Naive thymus-derived CD8-positive, alpha-beta T cell (primary cell): ENCODE measurements around the gene WDR4. TPM values are rescaled to one million over a fixed set of nuclear protein-coding genes. Genes with fewer than 3 reads are reported as not detected.
"Not testable (repeated sequence)": the region's sequence is repeated elsewhere in the genome, so short reads cannot be mapped to it uniquely, and the experiment has no call there.

Experiments
- ATAC-seq, 2 donors: fragments of 150-1000 bp; cut with Tn5 transposase in 1 of 2; sonication (Bioruptor Pico), chemical (Tn5 transposase) in 1 of 2; 1 replicate in 1 of 2; 2 replicates in 1 of 2; pipeline ENCODE4 v1.10.0; 2021; ENCODE audit warnings: mild to moderate bottlenecking in 2 of 2, moderate library complexity in 2 of 2
- POLR2A ChIA-PET: fragments of 350-600 bp; sonication (Branson Sonifier 250); formaldehyde crosslinking; loops from one replicate; lab custom pipeline; 2021; ENCODE audit warnings: antibody characterized with exemption; lab: Charles Lee
- DNase-seq, 10 donors: peaks; one replicate each; pipeline versions ENCODE4 v3.0.0 to v3.0.0-alpha.2; 2020 to 2022
- H3K27ac Mint-ChIP-seq, 10 donors: one replicate each; pipeline ENCODE4 v1.8.0; 2020 to 2022; ENCODE audit warnings: mild to moderate bottlenecking in 10 of 10, mixed read lengths in 10 of 10, moderate library complexity in 4 of 10, inconsistent platforms in 1 of 10
- H3K27me3 Mint-ChIP-seq, 5 donors: one replicate each; pipeline ENCODE4 v1.8.0; 2021 to 2022; ENCODE audit warnings: mixed read lengths in 5 of 5
- H3K36me3 Mint-ChIP-seq, 3 donors: one replicate each; pipeline ENCODE4 v1.8.0; 2020 to 2022; ENCODE audit warnings: mixed read lengths in 3 of 3, mild to moderate bottlenecking in 2 of 3, inconsistent platforms in 1 of 3
- H3K4me1 Mint-ChIP-seq, 4 donors: one replicate each; pipeline ENCODE4 v1.8.0; 2021 to 2022; ENCODE audit warnings: mixed read lengths in 4 of 4
- H3K4me3 Mint-ChIP-seq, 10 donors: one replicate each; pipeline ENCODE4 v1.8.0; 2020 to 2022; ENCODE audit warnings: mild to moderate bottlenecking in 10 of 10, mixed read lengths in 10 of 10, moderate library complexity in 6 of 10, inconsistent platforms in 1 of 10
- H3K9me3 Mint-ChIP-seq, 9 donors: one replicate each; pipeline ENCODE4 v1.8.0; 2020 to 2022; ENCODE audit warnings: mixed read lengths in 9 of 9, mild to moderate bottlenecking in 3 of 9, inconsistent platforms in 1 of 9, moderate library complexity in 1 of 9
- polyA plus RNA-seq, 3 donors: library from polyadenylated mRNA; unstranded; fragments of 300-500 nt; fragmentation: Illumina TruSeq; gene quantifications; one replicate each; pipeline ENCODE4 v1.2.3, GENCODE V29; 2021
- total RNA-seq, 8 experiments: library from RNA in 2 of 8; stranded (reverse) in 2 of 8; gene quantifications; one replicate each; pipeline ENCODE4 v1.2.3 and lab custom pipeline; 2021 to 2026

WDR4 gene
- total and polyA plus RNA-seq, 5 experiments from 2014 or later: 6.9 to 32.6 (median 9.9) TPM

DNA sequence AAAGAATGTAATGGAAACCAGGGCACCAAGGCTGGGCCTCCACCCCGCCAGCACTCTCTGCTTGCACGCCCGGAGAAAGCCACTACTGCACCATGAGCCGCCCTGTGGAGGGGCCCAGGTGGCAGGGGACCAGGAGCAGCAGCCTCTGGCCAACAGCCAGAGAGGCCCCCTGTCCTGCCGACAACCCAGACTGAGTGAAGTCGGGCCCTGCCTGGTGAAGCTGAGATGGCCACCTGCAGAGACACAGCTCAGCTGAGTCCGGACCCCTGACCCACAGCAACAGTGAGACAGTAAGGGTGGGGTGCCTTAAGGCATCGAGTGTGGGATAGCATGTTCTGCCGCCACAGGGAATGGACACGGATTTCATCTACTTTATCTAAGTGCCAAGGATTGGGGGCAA, 28.9 kb downstream of the WDR4 start:
- no peaks in the 10 kb centered on the region for H3K9me3 Mint-ChIP-seq
- peak overlapping the region in 3 of 10 donors; percentile 48 to 86 (median 69) for H3K27ac Mint-ChIP-seq
- DNase-seq (no peak), ATAC-seq (no peak)
- POLR2A ChIA-PET: no interaction called here
- no peak overlapping the region for H3K4me3 Mint-ChIP-seq
- no peaks in the 10 kb centered on the region for H3K27me3 Mint-ChIP-seq
- H3K36me3 Mint-ChIP-seq: peaks cover 0 to 79% (median 13%) of the 10 kb centered on the region in 3 donors
- peaks cover 0 to 9% (median 5%) of the 10 kb centered on the region in 4 donors for H3K4me1 Mint-ChIP-seq

GRCh38 chr21:42849759-42850412, 29.5 kb downstream of the WDR4 start:
- no peak for ATAC-seq
- H3K4me3 Mint-ChIP-seq: no peak overlapping the region
- no peak for DNase-seq
- peak overlapping the region in 6 of 10 donors; percentile 22 to 72 (median 48) for H3K27ac Mint-ChIP-seq
- H3K27me3 Mint-ChIP-seq: no peaks in the 10 kb centered on the region
- peaks cover 0 to 12% (median 7%) of the 10 kb centered on the region in 4 donors for H3K4me1 Mint-ChIP-seq
- no peaks in the 10 kb centered on the region for H3K9me3 Mint-ChIP-seq
- peaks cover 0 to 81% (median 18%) of the 10 kb centered on the region in 3 donors for H3K36me3 Mint-ChIP-seq
- POLR2A ChIA-PET: no interaction called here

DNA sequence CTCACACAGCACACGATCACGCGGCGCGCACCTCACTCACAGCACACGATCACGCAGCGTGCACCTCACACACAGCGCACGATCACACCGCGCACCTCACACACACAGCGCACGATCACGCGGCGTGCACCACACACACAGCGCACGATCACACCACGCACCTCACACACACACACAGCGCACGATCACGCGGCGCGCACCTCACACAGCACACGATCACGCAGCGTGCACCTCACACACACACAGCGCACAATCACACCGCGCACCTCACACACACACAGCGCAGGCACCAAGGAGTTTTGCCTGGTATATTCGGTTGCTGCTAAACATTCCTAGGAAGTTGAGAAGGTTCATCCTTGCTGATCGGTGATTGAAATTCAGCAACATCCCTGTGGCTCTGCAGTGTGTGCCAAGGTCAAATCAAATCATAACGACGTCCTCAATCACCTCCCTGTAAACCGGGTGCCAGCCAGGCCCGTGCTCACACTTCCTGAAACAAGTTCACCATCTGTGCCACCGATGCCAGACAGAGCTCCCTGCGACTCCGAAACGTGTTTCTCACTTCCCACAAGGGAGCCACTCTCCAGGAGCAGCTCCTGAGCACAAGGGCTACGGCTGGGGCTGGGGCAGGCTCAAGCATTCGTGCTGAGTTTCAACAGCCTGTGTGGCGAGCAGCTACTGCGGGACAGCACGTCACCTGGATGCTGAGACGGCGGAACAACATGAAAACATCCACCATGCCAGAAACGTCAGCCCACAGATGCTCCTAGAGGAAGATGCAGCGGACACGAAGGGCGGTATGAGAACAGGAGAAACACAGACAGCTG, 30.2 kb downstream of the WDR4 start:
- peak in 1 of 10 donors; percentile 32 for DNase-seq
- H3K27me3 Mint-ChIP-seq: no peaks in the 10 kb centered on the region
- no peak overlapping the region for H3K4me3 Mint-ChIP-seq
- H3K4me1 Mint-ChIP-seq: peaks cover 1 to 15% (median 7%) of the 10 kb centered on the region in 4 donors
- peak overlapping the region in 5 of 10 donors; percentile 22 to 72 (median 29) for H3K27ac Mint-ChIP-seq
- POLR2A ChIA-PET: no interaction called here
- no peaks in the 10 kb centered on the region for H3K9me3 Mint-ChIP-seq
- peaks cover 0 to 81% (median 18%) of the 10 kb centered on the region in 3 donors for H3K36me3 Mint-ChIP-seq
- no peak for ATAC-seq

- peak in 1 of 10 donors; percentile 27 for DNase-seq
- H3K9me3 Mint-ChIP-seq, H3K27me3 Mint-ChIP-seq, H3K27ac Mint-ChIP-seq, H3K4me3 Mint-ChIP-seq, POLR2A ChIA-PET, ATAC-seq: not testable (repeated sequence)
- Mint-ChIP-seq H3K36me3 (peaks cover 0 to 81% (median 19%) of the 10 kb centered on the region in 3 donors), H3K4me1 (peaks cover 2 to 15% (median 9%) of the 10 kb centered on the region in 4 donors)
These were observed 31.0 kb downstream of the WDR4 start for GRCh38 chr21:42848144-42848931.

GRCh38 chr21:42847726-42848125, 31.6 kb downstream of the WDR4 start:
- DNase-seq (peak in 1 of 10 donors; percentile 6), ATAC-seq (no peak)
- H3K9me3 Mint-ChIP-seq: no peaks in the 10 kb centered on the region
- peaks cover 2 to 15% (median 11%) of the 10 kb centered on the region in 4 donors for H3K4me1 Mint-ChIP-seq
- POLR2A ChIA-PET: no interaction called here
- H3K27ac Mint-ChIP-seq: no peak overlapping the region
- H3K36me3 Mint-ChIP-seq: peaks cover 0 to 81% (median 19%) of the 10 kb centered on the region in 3 donors
- H3K4me3 Mint-ChIP-seq: no peak overlapping the region
- no peaks in the 10 kb centered on the region for H3K27me3 Mint-ChIP-seq

GRCh38 chr21:42847051-42847707, 32.2 kb downstream of the WDR4 start:
- ATAC-seq (no peak), DNase-seq (peak in 1 of 10 donors; percentile 7)
- H3K4me1 Mint-ChIP-seq: peaks cover 2 to 15% (median 11%) of the 10 kb centered on the region in 4 donors
- H3K36me3 Mint-ChIP-seq: peaks cover 0 to 80% (median 19%) of the 10 kb centered on the region in 3 donors
- H3K27ac Mint-ChIP-seq: peak overlapping the region in 3 of 10 donors; percentile 20 to 59 (median 32)
- H3K9me3 Mint-ChIP-seq: no peaks in the 10 kb centered on the region
- H3K4me3 Mint-ChIP-seq: no peak overlapping the region
- no peaks in the 10 kb centered on the region for H3K27me3 Mint-ChIP-seq
- POLR2A ChIA-PET: no interaction called here

DNA sequence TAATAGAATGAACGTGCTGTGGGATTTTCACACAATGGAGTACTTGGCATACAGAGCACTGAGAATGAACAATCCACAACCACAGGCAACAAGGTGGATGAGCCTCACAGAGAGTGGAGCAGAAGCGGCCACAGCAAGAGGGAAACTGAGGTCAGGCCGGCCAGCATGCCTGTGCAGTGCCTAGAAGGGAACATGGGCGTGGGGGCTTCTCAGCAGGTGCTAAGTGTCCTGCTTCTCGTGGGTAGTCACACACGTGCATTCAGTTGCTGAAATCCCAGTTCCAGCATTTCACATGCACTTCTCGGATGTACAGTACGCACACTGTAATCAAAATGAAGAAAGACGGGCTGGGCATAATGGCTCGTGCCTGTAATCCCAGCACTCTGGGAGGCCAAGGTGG, 33.1 kb downstream of the WDR4 start:
- Mint-ChIP-seq H3K27me3 (no peaks in the 10 kb centered on the region), H3K4me3 (no peak overlapping the region), H3K9me3 (no peaks in the 10 kb centered on the region), H3K27ac (peak overlapping the region in 1 of 10 donors; percentile 9), H3K36me3 (peaks cover 0 to 76% (median 19%) of the 10 kb centered on the region in 3 donors), H3K4me1 (peaks cover 2 to 15% (median 10%) of the 10 kb centered on the region in 4 donors)
- DNase-seq (no peak), ATAC-seq (no peak)
- POLR2A ChIA-PET: no interaction called here

DNA sequence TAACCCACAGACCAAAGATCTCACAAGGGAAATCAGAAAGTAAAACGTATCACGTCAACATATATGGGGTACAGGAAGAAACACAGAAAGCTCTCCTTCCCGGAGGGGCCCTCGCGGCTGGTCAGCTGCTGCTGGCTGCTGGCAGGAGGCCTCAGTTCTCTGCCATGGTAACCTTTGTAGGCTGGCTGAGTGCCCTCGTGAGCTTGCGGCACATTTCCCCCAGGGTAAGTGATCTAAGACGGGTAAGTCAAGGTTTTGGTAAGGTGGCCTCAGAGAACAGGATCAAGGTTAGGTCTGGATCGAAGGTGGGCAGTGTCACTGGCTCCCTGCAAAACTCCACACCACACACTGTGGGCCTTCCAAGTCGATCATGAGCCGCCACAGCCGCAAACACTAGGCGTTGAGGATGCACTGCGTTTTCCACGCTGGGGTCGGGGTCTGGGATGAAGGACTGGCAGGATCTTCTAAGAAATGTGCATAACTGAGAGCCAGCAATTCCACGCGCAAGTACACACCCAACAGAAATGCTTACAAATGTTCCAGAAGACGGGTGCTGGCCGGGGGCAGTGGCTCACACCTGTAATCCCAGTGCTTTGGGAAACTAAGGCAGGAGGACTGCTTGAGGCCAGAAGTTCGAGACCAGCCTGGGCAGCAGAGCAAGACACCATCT, 33.9 kb downstream of the WDR4 start:
- POLR2A ChIA-PET: no interaction called here
- H3K4me1 Mint-ChIP-seq: peaks cover 2 to 15% (median 10%) of the 10 kb centered on the region in 4 donors
- peak overlapping the region in 3 of 10 donors; percentile 46 to 80 (median 51) for H3K27ac Mint-ChIP-seq
- no peaks in the 10 kb centered on the region for H3K27me3 Mint-ChIP-seq
- H3K4me3 Mint-ChIP-seq: no peak overlapping the region
- H3K36me3 Mint-ChIP-seq: peaks cover 0 to 69% (median 19%) of the 10 kb centered on the region in 3 donors
- DNase-seq: peak in 1 of 10 donors; percentile 22
- no peaks in the 10 kb centered on the region for H3K9me3 Mint-ChIP-seq
- no peak for ATAC-seq

- Mint-ChIP-seq H3K9me3 (no peaks in the 10 kb centered on the region), H3K27ac (peak overlapping the region in 3 of 10 donors; percentile 18 to 80 (median 58)), H3K4me1 (peaks cover 4 to 15% (median 10%) of the 10 kb centered on the region in 4 donors), H3K4me3 (no peak overlapping the region), H3K27me3 (no peaks in the 10 kb centered on the region), H3K36me3 (peaks cover 0 to 62% (median 18%) of the 10 kb centered on the region in 3 donors)
- ATAC-seq (no peak), DNase-seq (peak in 1 of 10 donors; percentile 28)
- POLR2A ChIA-PET: interaction anchor here (0.6 kb wide), 1 partner anchor 121 kb away, joined by 3 read pairs; no protein-coding TSS in a partner anchor
These were observed 34.8 kb downstream of the WDR4 start for GRCh38 chr21:42844411-42845113.

DNA sequence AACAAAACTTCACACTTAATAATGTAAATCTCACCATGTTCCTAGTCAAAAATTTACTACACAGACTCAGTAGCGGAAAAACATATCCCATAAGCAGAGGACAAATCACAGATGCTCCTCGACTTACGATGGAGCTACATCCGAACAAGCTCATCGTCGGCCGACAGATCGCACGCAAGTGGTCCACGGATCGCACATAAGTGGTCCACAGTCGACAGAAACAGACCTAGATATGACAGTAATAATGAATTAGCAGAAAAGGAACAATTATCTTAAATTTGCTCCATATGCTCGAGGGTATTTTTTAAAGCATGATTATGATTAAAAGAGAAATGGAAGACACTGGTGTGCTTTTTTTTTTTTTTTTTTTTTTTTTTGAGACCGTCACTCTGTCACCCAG, 36.3 kb downstream of the WDR4 start:
- Mint-ChIP-seq H3K27ac (no peak overlapping the region), H3K9me3 (no peaks in the 10 kb centered on the region), H3K36me3 (peaks cover 0 to 60% (median 16%) of the 10 kb centered on the region in 3 donors), H3K4me1 (peaks cover 6 to 16% (median 8%) of the 10 kb centered on the region in 4 donors), H3K4me3 (no peak overlapping the region), H3K27me3 (no peaks in the 10 kb centered on the region)
- POLR2A ChIA-PET: interaction anchor here (0.6 to 0.7 kb wide), 2 partner anchors 246 to 382 kb away, joined by 3 to 5 read pairs; no protein-coding TSS in a partner anchor
- ATAC-seq (no peak), DNase-seq (no peak)
